ENCODE measurements around the gene DOK4. TPM values are rescaled to one million over a fixed set of nuclear protein-coding genes. Genes with fewer than 3 reads are reported as not detected.

Gene DOK4
- total RNA-seq, 1 experiment from 2014 or later = 13.1 TPM

GRCh38 chr16:57435838-57436237 lies 50.5 kb downstream of the DOK4 start:
- no peaks in the 10 kb centered on the region for H3K79me1 ChIP-seq (ENCODE audit: insufficient read depth, low read depth, low read length, poor library complexity, severe bottlenecking)
- no peak overlapping the region for H3K56ac ChIP-seq (ENCODE audit: insufficient read length, low read depth, low read length)
- H3K27ac ChIP-seq (ENCODE audit: insufficient read length, low read depth, low read length) = no peak overlapping the region
- Mint-ChIP-seq H3K4me3 (no peak overlapping the region), H3K27ac (no peak overlapping the region; a peak in 1 of 7 replicates), H3K4me1 (no peaks in the 10 kb centered on the region), H3K9me3 (peaks cover 9 to 11% of the 10 kb centered on the region in 2 experiments; a peak in 4 of 5 replicates), H3K27me3 (ENCODE audit: low read depth) (no peaks in the 10 kb centered on the region), H3K36me3 (ENCODE audit: insufficient read depth in 1 of 3, low read depth in 3 of 3) (peaks cover 49 to 84% (median 79%) of the 10 kb centered on the region in 3 experiments)
- no peaks in the 10 kb centered on the region for H3K9me3 ChIP-seq (ENCODE audit: control insufficient read depth, low read depth, low read length)
- H2BK5ac ChIP-seq (ENCODE audit: insufficient read length, low read length) = no peak overlapping the region
- H2BK12ac ChIP-seq (ENCODE audit: insufficient read length, low read depth, low read length) = no peak overlapping the region
- H2BK15ac ChIP-seq (ENCODE audit: low read depth, low read length) = no peak overlapping the region
- DNase-seq = no peak
- H3K27me3 ChIP-seq (ENCODE audit: insufficient read depth, low read length) = no peaks in the 10 kb centered on the region; the same call in 1 of the 2 replicates
- no peak overlapping the region for H2BK120ac ChIP-seq (ENCODE audit: low read depth, low read length, poor library complexity, severe bottlenecking)
- no peak for TF ChIP-seq CTCF (conservative IDR thresholded peaks at IDR 0.05)
- no peak overlapping the region for H3K4ac ChIP-seq (ENCODE audit: low read depth, low read length)
- H3K4me1 ChIP-seq (ENCODE audit: insufficient read depth, low read length) = no peaks in the 10 kb centered on the region
- no peaks in the 10 kb centered on the region for H3K79me2 ChIP-seq (ENCODE audit: insufficient read depth, low read length)
- no peak overlapping the region for H2BK20ac ChIP-seq (ENCODE audit: low read depth, low read length, poor library complexity, severe bottlenecking)
- H2AK5ac ChIP-seq (ENCODE audit: insufficient read length, low read length) = no peak overlapping the region
- H4K20me1 ChIP-seq (ENCODE audit: control insufficient read depth, insufficient read depth, insufficient read length) = no peaks in the 10 kb centered on the region
- no peak overlapping the region for H3K18ac ChIP-seq (ENCODE audit: insufficient read length, low read depth, low read length)
- no peaks in the 10 kb centered on the region for H3K23me2 ChIP-seq (ENCODE audit: insufficient read length, low read depth, low read length, poor library complexity, severe bottlenecking)
- H4K8ac ChIP-seq (replicated peaks; ENCODE audit: insufficient read length, low read depth, low read length) = no peak overlapping the region
- no peak overlapping the region for H4K5ac ChIP-seq (ENCODE audit: insufficient read length, low read depth, low read length)
- no peak overlapping the region for H3K23ac ChIP-seq (ENCODE audit: insufficient read length, low read depth, low read length)
- no CpG with 5 or more reads among the region's 1 CpG for WGBS (ENCODE audit: extremely low coverage, insufficient read length, low lambda C conversion rate)
- no peak overlapping the region for H3K9ac ChIP-seq (ENCODE audit: extremely low read depth, insufficient read length, low read length)
- no peak overlapping the region for H2AFZ ChIP-seq (ENCODE audit: low read length)
- H3K4me2 ChIP-seq (ENCODE audit: insufficient read depth, insufficient read length, low read length) = no peak overlapping the region
- no peak overlapping the region for H3K14ac ChIP-seq (ENCODE audit: insufficient read depth, low read length)
- H3T11ph ChIP-seq (ENCODE audit: low read length) = no peak overlapping the region
- no peak overlapping the region for H4K91ac ChIP-seq (ENCODE audit: insufficient read length, low read depth, low read length)

Data from H9 (cell line).